Activated CD8-positive, alpha-beta T cell treated with anti-CD3 and anti-CD28 coated beads, Interleukin-2, amount 10 ng/mL, durations not matched to agents 7 days and 5 days (primary cell): ENCODE results near the gene IFT81. TPM values are rescaled to one million over a fixed set of nuclear protein-coding genes. Genes with fewer than 3 reads are reported as not detected.
A peak's percentile ranks its signal among the peaks of the same experiment; 100 is the strongest.

ENCODE experiments used
- ATAC-seq: fragments of 150-1000 bp; cut with Tn5 transposase; one replicate; pipeline ENCODE4 v1.10.0; 2021; ENCODE audit warnings: moderate library complexity
- CTCF ChIA-PET: fragments of 350-600 bp; sonication (Branson Sonifier 250); formaldehyde crosslinking; loops from one replicate; lab custom pipeline; 2021; ENCODE audit warnings: antibody characterized with exemption; lab: Charles Lee
- POLR2A ChIA-PET: fragments of 350-600 bp; sonication (Branson Sonifier 250); formaldehyde crosslinking; loops from one replicate; lab custom pipeline; 2021; ENCODE audit warnings: antibody characterized with exemption; lab: Charles Lee
- DNase-seq: peaks from one replicate; pipeline ENCODE4 v3.0.0-alpha.2; 2020
- H3K27ac Mint-ChIP-seq: one replicate; pipeline ENCODE4 v1.8.0; 2021; ENCODE audit warnings: mild to moderate bottlenecking, mixed read lengths
- H3K27me3 Mint-ChIP-seq: one replicate; pipeline ENCODE4 v1.8.0; 2021; ENCODE audit warnings: low read depth, mixed read lengths
- H3K36me3 Mint-ChIP-seq: one replicate; pipeline ENCODE4 v1.8.0; 2021; ENCODE audit warnings: low read depth, mixed read lengths
- H3K4me1 Mint-ChIP-seq: one replicate; pipeline ENCODE4 v1.8.0; 2021; ENCODE audit warnings: low read depth, mixed read lengths
- H3K4me3 Mint-ChIP-seq: one replicate; pipeline ENCODE4 v1.8.0; 2021; ENCODE audit warnings: mild to moderate bottlenecking, mixed read lengths
- H3K9me3 Mint-ChIP-seq: one replicate; pipeline ENCODE4 v1.8.0; 2022; ENCODE audit warnings: mixed read lengths; ENCODE audit not compliant: insufficient read depth
- total RNA-seq, 2 experiments: library from RNA; stranded (reverse); gene quantifications; one replicate each; pipeline ENCODE4 v1.2.3, GENCODE V29; 2021

IFT81 gene
- total RNA-seq, 2 experiments from 2014 or later: 1.5 to 2.1 TPM

GRCh38 chr12:110126557-110126956 is 2.4 kb downstream of the IFT81 start:
- DNase-seq (no peak), ATAC-seq (no peak)
- no peaks in the 10 kb centered on the region for H3K36me3 Mint-ChIP-seq
- peaks cover 17% of the 10 kb centered on the region for H3K27me3 Mint-ChIP-seq
- H3K27ac Mint-ChIP-seq: no peak overlapping the region
- ChIA-PET CTCF (no interaction called here), POLR2A (no interaction called here)
- no peaks in the 10 kb centered on the region for H3K9me3 Mint-ChIP-seq
- H3K4me3 Mint-ChIP-seq: no peak overlapping the region
- H3K4me1 Mint-ChIP-seq: peaks cover 11% of the 10 kb centered on the region

- peak; percentile 58 for ATAC-seq
- no peak for DNase-seq
- no peaks in the 10 kb centered on the region for H3K9me3 Mint-ChIP-seq
- H3K4me3 Mint-ChIP-seq: no peak overlapping the region
- H3K36me3 Mint-ChIP-seq: no peaks in the 10 kb centered on the region
- H3K4me1 Mint-ChIP-seq: peaks cover 12% of the 10 kb centered on the region
- POLR2A ChIA-PET: no interaction called here
- H3K27ac Mint-ChIP-seq: no peak overlapping the region
- H3K27me3 Mint-ChIP-seq: no peaks in the 10 kb centered on the region
- CTCF ChIA-PET: interaction anchor here (0.9 to 1.2 kb wide), 3 partner anchors 9 to 297 kb away, joined by 3 to 5 read pairs (median 4); no protein-coding TSS in a partner anchor
These were observed 10.7 kb downstream of the IFT81 start for GRCh38 chr12:110134691-110135411.

GRCh38 chr12:110135806-110136205 is 11.6 kb downstream of the IFT81 start:
- H3K27me3 Mint-ChIP-seq: no peaks in the 10 kb centered on the region
- CTCF ChIA-PET: no interaction called here

GRCh38 chr12:110137786-110138185 is 13.6 kb downstream of the IFT81 start:
- ChIA-PET CTCF (interaction anchor here (1.3 kb wide), 1 partner anchor 48 kb away, joined by 5 read pairs; no protein-coding TSS in a partner anchor), POLR2A (interaction anchor here (1.2 kb wide), 1 partner anchor 237 kb away, joined by 3 read pairs; no protein-coding TSS in a partner anchor)
- DNase-seq: no peak
- no peaks in the 10 kb centered on the region for H3K36me3 Mint-ChIP-seq
- no peak overlapping the region for H3K4me3 Mint-ChIP-seq
- no peak for ATAC-seq
- no peak overlapping the region for H3K27ac Mint-ChIP-seq
- H3K4me1 Mint-ChIP-seq: peaks cover 12% of the 10 kb centered on the region
- H3K9me3 Mint-ChIP-seq: no peaks in the 10 kb centered on the region
- H3K27me3 Mint-ChIP-seq: no peaks in the 10 kb centered on the region

More at GRCh38 chr12:110135806-110136205, 11.6 kb downstream of the IFT81 start:
- Mint-ChIP-seq H3K9me3 (no peaks in the 10 kb centered on the region), H3K4me3 (no peak overlapping the region), H3K27ac (no peak overlapping the region), H3K4me1 (peaks cover 12% of the 10 kb centered on the region), H3K36me3 (no peaks in the 10 kb centered on the region)
- ATAC-seq (no peak), DNase-seq (no peak)
- POLR2A ChIA-PET: no interaction called here

GRCh38 chr12:110141389-110141788 is 17.2 kb downstream of the IFT81 start:
- H3K9me3 Mint-ChIP-seq: no peaks in the 10 kb centered on the region
- H3K4me1 Mint-ChIP-seq: no peaks in the 10 kb centered on the region
- no peaks in the 10 kb centered on the region for H3K36me3 Mint-ChIP-seq
- no peak overlapping the region for H3K4me3 Mint-ChIP-seq
- DNase-seq (no peak), ATAC-seq (no peak)
- no peak overlapping the region for H3K27ac Mint-ChIP-seq
- no peaks in the 10 kb centered on the region for H3K27me3 Mint-ChIP-seq
- ChIA-PET POLR2A (no interaction called here), CTCF (no interaction called here)

GRCh38 chr12:110146986-110147385 is 22.8 kb downstream of the IFT81 start:
- CTCF ChIA-PET: interaction anchor here (1.6 kb wide), 1 partner anchor 17 kb away, joined by 3 read pairs; no protein-coding TSS in a partner anchor
- H3K36me3 Mint-ChIP-seq: peaks cover 2% of the 10 kb centered on the region
- H3K4me3 Mint-ChIP-seq: no peak overlapping the region
- no peaks in the 10 kb centered on the region for H3K27me3 Mint-ChIP-seq
- ATAC-seq (no peak), DNase-seq (no peak)
- peaks cover 15% of the 10 kb centered on the region for H3K4me1 Mint-ChIP-seq
- POLR2A ChIA-PET: no interaction called here
- no peaks in the 10 kb centered on the region for H3K9me3 Mint-ChIP-seq
- H3K27ac Mint-ChIP-seq: no peak overlapping the region

GRCh38 chr12:110149086-110149660 is 25.0 kb downstream of the IFT81 start:
- peaks cover 2% of the 10 kb centered on the region for H3K36me3 Mint-ChIP-seq
- no peaks in the 10 kb centered on the region for H3K9me3 Mint-ChIP-seq
- ATAC-seq (peak; percentile 61), DNase-seq (peak; percentile 49)
- H3K27ac Mint-ChIP-seq: peak overlapping the region; percentile 31
- ChIA-PET CTCF (no interaction called here), POLR2A (no interaction called here)
- no peaks in the 10 kb centered on the region for H3K27me3 Mint-ChIP-seq
- H3K4me3 Mint-ChIP-seq: no peak overlapping the region
- peaks cover 15% of the 10 kb centered on the region for H3K4me1 Mint-ChIP-seq

GRCh38 chr12:110156766-110157165 is 32.6 kb downstream of the IFT81 start:
- H3K4me3 Mint-ChIP-seq: no peak overlapping the region
- peaks cover 13% of the 10 kb centered on the region for H3K36me3 Mint-ChIP-seq
- no peak overlapping the region for H3K27ac Mint-ChIP-seq
- ChIA-PET CTCF (no interaction called here), POLR2A (no interaction called here)
- no peak for ATAC-seq
- H3K27me3 Mint-ChIP-seq: no peaks in the 10 kb centered on the region
- H3K9me3 Mint-ChIP-seq: peaks cover 13% of the 10 kb centered on the region
- DNase-seq: no peak
- H3K4me1 Mint-ChIP-seq: peaks cover 7% of the 10 kb centered on the region

- ATAC-seq (no peak), DNase-seq (no peak)
- peaks cover 13% of the 10 kb centered on the region for H3K9me3 Mint-ChIP-seq
- no peak overlapping the region for H3K27ac Mint-ChIP-seq
- H3K4me1 Mint-ChIP-seq: peaks cover 7% of the 10 kb centered on the region
- ChIA-PET CTCF (no interaction called here), POLR2A (no interaction called here)
- no peak overlapping the region for H3K4me3 Mint-ChIP-seq
- H3K36me3 Mint-ChIP-seq: peaks cover 13% of the 10 kb centered on the region
- H3K27me3 Mint-ChIP-seq: no peaks in the 10 kb centered on the region
These were observed 33.4 kb downstream of the IFT81 start for GRCh38 chr12:110157539-110157938.

GRCh38 chr12:110159671-110160245 is 35.6 kb downstream of the IFT81 start:
- CTCF ChIA-PET: no interaction called here
- Mint-ChIP-seq H3K36me3 (peaks cover 13% of the 10 kb centered on the region), H3K27me3 (no peaks in the 10 kb centered on the region), H3K4me3 (no peak overlapping the region), H3K27ac (no peak overlapping the region), H3K4me1 (peaks cover 7% of the 10 kb centered on the region), H3K9me3 (peaks cover 13% of the 10 kb centered on the region)
- ATAC-seq (no peak), DNase-seq (no peak)
- POLR2A ChIA-PET: no interaction called here

GRCh38 chr12:110165540-110166159 is 41.5 kb downstream of the IFT81 start:
- Mint-ChIP-seq H3K27me3 (no peaks in the 10 kb centered on the region), H3K9me3 (no peaks in the 10 kb centered on the region), H3K27ac (no peak overlapping the region), H3K36me3 (no peaks in the 10 kb centered on the region), H3K4me1 (no peaks in the 10 kb centered on the region), H3K4me3 (no peak overlapping the region)
- ChIA-PET POLR2A (interaction anchor here (0.6 kb wide), 1 partner anchor 1856 kb away, joined by 3 read pairs; no protein-coding TSS in a partner anchor), CTCF (interaction anchor here (1.2 to 1.3 kb wide), 2 partner anchors 9 to 33 kb away, joined by 3 read pairs; no protein-coding TSS in a partner anchor)
- ATAC-seq: no peak
- DNase-seq: no peak
